HL-60/S4 (cell line): Measurements from ENCODE around the gene MPP7.

Experiments
- in situ Hi-C: fragments of 300-500 bp; cut with MboI; formaldehyde crosslinking; loops from 2 replicates; pipeline ENCODE4 v1.14.3; 2022; ENCODE audit warnings: low sequenced_read_pairs

The MPP7 gene

DNA sequence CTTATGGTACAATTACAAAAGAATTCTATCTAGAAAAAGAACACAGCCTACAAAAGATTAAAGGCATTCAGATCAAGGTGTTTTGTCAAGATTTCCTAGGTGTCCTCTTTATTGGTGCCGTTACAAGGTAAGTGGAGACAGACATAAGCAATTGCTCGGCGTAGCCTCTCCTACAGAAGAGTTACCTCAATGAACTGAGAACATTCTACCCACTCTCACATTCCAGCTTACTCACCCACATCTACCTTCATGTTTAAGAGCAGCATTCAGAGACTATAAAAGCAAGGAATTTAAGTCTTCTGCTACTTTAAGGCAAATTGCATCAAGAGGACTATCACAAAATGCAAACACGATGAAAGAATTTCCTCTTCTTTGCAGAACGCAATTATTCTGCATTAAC, 29.5 kb downstream of the MPP7 start:
- in situ Hi-C loops: no loop called here

DNA sequence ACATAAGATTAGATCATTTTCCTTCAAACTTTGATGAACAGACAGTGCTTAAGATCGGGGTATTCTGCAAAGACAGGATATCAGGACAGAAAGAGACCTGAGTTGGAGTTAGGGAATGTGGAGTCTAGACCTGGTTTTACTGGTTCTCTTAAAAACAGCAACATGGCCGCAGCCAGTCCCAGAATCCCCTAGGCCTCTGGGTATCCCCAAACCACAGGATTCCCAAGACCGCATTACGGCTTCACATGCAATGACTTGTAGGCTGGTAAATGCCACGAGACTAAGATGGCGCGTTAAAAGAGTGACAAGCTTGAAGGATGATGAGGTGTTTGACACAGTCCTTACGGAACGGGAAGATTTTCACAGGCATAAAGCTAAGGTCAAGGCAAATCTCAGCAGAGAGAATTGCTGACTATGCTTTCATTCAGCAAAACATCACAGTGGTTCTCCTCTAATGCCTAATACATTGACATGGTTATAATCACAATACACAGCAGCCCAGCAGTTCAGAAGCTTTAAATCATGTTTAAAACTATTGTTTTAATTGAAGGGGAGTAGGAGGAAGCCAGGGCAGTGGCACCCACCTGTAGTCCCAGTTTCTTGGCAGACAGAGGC, 32.9 kb downstream of the MPP7 start:
- in situ Hi-C loops: no loop called here

DNA sequence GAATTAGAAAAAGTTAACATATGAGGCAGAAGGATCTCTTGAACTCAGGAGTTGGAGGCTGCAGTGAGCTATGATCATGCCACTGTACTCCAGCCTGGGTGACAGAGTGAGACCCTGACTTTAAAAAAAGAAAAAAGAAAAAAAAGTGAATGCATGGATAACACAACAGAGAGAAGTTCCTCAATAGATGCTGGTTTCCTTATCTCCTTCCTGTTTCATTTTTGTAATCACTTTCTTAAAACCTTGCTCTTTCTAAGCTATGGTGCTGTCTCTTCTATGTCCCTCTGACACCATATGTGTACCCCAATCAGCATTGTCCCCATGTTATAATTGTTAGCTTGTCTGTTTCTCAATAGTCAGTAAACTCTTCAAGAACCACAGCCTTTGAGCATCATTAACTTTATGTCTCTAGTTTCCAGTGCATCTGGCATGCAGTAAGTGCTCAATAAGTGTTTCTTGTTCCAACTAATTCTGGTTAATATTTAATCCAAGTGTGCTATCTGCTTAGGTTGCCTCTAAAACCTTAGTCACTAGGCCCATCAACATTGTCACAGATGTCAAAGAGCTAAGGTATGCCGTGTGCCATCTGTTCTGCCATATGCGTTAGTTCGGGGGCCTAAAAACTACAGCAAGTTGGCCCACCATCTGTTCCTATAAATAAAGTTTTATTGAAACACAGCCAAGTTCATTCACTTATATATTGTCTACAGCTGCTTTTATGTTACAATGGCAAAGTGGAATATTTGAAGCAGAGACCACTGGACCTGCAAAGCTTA, 36.2 kb downstream of the MPP7 start:
- in situ Hi-C loops: no loop called here

- in situ Hi-C loops: no loop called here
These were observed 39.6 kb downstream of the MPP7 start for GRCh38 chr10:28263136-28263857.

- in situ Hi-C loops: no loop called here
These were observed 46.1 kb downstream of the MPP7 start for GRCh38 chr10:28256776-28257175.

DNA sequence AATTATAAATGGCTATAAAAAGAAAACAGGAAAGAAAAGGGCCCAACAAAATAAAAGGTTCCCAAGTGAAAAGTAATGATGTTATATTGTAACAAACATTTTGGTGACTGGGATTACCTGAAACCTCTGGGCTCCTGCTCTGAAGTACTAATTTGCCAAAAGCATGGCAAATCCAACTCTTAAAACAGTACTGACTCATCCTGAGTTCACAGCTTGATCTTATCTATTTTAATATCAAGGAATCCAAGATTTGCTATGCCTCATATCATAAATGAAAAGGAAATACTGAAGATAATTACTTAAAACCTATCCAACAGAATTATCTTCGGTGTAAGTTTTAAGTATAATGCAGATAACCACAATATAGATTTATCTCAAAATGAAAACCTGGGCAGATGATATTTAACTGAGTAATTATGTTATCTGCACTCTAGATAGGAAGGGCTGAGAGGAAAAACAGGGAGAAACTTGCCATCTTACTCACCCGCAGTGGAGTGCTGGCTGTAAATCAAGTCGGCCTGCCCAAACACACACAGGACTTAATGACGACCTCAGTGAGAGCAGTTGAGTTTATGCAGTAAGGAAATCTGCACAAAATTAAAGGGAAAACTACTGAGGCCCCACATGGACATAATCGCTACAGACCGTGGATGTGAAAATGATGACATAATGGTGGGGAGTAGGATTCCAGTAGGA, 48.4 kb downstream of the MPP7 start:
- in situ Hi-C loops: no loop called here

- in situ Hi-C loops: no loop called here
These were observed 49.6 kb downstream of the MPP7 start for GRCh38 chr10:28253169-28253785.
